ENCODE results near the gene USP53.

GRCh38 chr4:119310826-119311225, 98.3 kb downstream of the USP53 start:
- TF ChIP-seq CTCF (IDR thresholded peaks at IDR 0.05) (no peak), POLR2A (IDR thresholded peaks at IDR 0.05) (no peak)
